Mesodermal cell (in vitro differentiated cells): ENCODE measurements around the gene TRAPPC10.
"Not testable (repeated sequence)": the region's sequence is repeated elsewhere in the genome, so short reads cannot be mapped to it uniquely, and the experiment has no call there.

Source experiments
- H3K27ac ChIP-seq: 2 replicates; pipeline ENCODE4 v1.7.0; 2013; ENCODE audit warnings: mild to moderate bottlenecking, low read depth, low read length, moderate library complexity; ENCODE audit not compliant: severe bottlenecking
- H3K36me3 ChIP-seq: 2 replicates; pipeline ENCODE4 v1.7.1; 2013; ENCODE audit warnings: mild to moderate bottlenecking, low read length, moderate library complexity; ENCODE audit not compliant: control insufficient read depth, insufficient read depth
- H3K4me1 ChIP-seq: one replicate; pipeline ENCODE4 v1.7.1; 2013; ENCODE audit warnings: mild to moderate bottlenecking, low read length; ENCODE audit not compliant: insufficient read depth, control insufficient read depth, poor library complexity, severe bottlenecking
- H3K4me3 ChIP-seq: 2 replicates; pipeline ENCODE4 v1.7.0; 2013; ENCODE audit warnings: low read length, control low read depth, mild to moderate bottlenecking; ENCODE audit not compliant: insufficient read depth, poor library complexity, severe bottlenecking; ENCODE audit errors: extremely low read depth
- H3K9me3 ChIP-seq: 2 replicates; pipeline ENCODE4 v1.7.1; 2013; ENCODE audit warnings: mild to moderate bottlenecking, low read length, moderate library complexity; ENCODE audit not compliant: control insufficient read depth
- WGBS, 2 experiments: methylation state at CpG; one replicate each; pipeline ENCODE4 v1.1.5; 2013; ENCODE audit warnings: missing lambda C conversion rate in 2 of 2; ENCODE audit not compliant: insufficient coverage in 2 of 2; 5-methylcytosine and 5-hydroxymethylcytosine counted together

Gene TRAPPC10

DNA sequence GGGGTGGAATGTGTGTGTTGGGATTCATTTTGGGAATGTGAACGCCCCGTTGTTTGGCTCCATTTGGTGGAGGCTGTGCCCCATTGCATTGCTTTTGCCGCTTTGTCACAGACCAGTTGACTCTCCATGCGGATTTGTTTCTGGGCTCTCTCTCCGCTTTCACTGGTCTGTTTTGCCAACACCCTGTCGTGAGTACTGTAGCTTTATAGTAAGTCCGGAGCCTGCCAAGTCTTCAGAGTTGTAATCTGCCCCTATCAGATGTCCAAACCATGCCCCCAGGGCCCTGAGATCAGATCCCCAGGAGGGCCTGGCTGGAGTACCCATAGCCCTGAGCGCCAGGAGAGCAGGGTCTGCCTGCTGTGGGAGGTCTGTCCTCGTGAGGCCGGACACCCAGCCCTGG lies 138.1 kb downstream of the TRAPPC10 start:
- H3K4me3 ChIP-seq, H3K27ac ChIP-seq, H3K9me3 ChIP-seq, H3K36me3 ChIP-seq, H3K4me1 ChIP-seq: not testable (repeated sequence)
- no CpG with 5 or more reads among the region's 10 CpGs for WGBS, 2 experiments

DNA sequence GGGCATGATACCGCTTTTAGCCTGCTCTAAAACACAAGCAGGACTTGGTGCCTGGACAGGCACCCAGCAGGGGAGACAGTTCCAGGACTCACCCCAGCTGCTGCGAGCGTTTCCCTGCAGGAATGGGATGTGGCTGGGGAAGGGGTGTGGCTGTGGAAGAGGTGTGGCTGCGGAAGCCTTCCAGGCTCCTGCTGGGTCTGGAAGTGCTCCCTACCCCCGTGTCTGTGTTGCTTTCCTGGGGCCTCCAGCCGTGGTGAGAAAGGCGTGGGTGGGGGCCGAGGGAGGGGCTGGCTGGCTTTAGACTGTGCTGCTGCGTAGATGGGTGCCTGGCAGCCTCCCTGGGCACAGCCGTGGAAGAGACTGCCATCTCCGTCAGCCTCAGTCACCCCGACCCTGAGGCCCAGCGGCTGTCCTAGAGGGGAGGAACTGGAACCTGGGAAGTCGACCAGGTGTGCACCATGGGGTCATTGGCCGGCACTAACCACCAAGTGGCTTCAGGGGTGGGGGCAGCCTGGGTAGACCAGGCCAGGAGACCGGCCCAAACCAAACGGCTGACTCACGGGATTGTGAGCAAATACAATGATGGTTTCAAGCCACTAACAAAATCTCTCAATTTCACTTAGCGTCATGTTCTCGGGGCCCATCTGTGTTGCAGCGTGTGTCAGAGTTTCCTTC lies 141.2 kb downstream of the TRAPPC10 start:
- not testable (repeated sequence) for H3K9me3 ChIP-seq, H3K27ac ChIP-seq, H3K4me3 ChIP-seq, H3K4me1 ChIP-seq, H3K36me3 ChIP-seq
- no CpG with 5 or more reads among the region's 21 CpGs for WGBS, 2 experiments

DNA sequence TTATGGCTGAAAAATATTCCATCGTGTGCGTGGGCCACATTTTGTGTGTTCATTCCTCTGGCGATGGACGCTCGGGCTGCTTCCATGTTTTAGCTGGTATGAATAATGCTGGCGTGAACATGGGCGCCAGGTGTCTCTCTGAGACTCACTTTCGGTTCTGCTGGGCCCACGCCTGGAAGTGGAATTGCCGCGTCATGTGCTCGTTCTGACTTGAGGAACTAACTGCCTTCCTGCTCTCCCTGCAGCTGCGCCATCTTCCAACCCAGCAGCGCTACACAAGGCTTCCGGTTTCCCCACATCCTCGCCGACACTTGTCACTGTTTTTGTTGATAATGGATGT lies 141.8 kb downstream of the TRAPPC10 start:
- H3K27ac ChIP-seq, H3K36me3 ChIP-seq, H3K9me3 ChIP-seq, H3K4me1 ChIP-seq, H3K4me3 ChIP-seq: not testable (repeated sequence)
- no CpG with 5 or more reads among the region's 17 CpGs for WGBS, 2 experiments

DNA sequence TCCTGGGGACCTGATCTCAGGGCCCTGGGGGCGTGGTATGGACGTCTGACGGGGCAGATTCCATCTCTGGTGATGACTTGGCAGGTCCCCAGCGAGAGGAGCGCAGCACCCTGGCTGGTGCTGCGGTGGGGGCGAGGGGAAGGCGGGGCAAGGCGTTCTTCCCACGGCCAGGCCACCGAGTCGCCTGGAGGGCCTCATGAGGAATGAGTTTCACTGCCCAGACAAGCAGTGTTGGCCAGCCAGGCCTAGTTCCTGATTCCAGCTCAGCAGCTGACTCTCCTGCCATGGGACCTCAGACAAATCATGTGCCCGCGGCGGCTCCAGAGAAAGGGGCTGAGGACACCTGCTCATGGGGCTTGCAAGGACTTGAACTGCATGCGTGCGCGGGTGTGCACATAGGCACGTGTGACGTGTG lies 142.7 kb downstream of the TRAPPC10 start:
- not testable (repeated sequence) for H3K4me1 ChIP-seq, H3K4me3 ChIP-seq, H3K36me3 ChIP-seq, H3K27ac ChIP-seq, H3K9me3 ChIP-seq
- no CpG with 5 or more reads among the region's 20 CpGs for WGBS, 2 experiments

DNA sequence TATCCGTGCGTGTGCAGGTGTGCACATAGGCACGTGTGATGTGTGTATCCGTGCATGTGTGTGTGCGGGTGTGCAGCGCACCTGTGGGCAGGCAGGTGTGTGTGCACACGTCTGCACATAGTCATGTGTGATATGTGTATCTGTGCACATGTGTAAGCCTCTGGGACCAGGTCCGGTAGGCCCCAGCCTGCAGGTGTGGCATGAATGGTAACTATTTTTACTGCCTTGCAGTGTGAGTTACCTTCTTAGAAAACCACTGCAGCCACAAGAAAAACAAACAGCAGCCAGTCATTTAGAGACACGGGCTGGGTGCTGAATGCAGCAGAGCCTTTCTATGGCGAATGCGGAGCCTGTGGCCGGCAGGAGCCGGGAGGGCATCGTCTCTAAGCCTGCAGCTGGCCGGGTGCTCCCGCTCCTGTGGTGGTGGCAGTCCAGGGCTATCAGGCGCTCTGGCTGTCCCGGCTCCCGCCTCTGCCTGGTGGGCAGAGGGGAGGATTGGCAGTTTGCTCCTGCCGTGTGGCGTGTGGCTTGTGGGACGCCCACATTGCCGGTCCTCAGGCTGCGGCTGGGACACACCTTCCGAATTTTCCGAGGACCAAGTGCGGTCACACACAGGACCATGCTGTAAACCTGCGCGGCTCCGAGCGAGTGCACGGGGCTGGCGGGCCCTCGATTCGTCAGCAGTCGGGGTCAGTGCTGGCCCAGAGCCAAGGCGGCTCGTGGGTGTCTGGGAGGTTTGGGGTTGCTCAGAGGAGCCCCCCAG lies 143.3 kb downstream of the TRAPPC10 start:
- H3K4me3 ChIP-seq, H3K27ac ChIP-seq, H3K4me1 ChIP-seq, H3K9me3 ChIP-seq, H3K36me3 ChIP-seq: not testable (repeated sequence)
- WGBS, 2 experiments = no CpG with 5 or more reads among the region's 38 CpGs

DNA sequence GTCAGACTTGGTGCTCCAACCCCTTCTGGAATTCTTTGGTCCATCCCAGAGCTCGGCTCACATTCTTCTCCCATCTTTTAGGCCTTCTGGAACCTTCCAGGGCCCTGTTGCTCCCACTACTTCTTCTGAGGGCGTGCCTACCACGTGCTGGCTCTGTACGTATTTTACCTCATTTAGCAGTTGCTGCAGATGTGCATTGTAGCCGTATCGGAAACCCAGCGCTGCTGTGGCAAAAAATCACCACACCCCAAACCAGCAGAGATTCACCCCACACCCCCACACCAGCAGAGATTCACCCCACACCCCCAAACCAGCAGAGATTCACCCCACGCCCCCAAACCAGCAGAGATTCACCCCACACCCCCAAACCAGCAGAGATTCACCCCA lies 143.9 kb downstream of the TRAPPC10 start:
- no CpG with 5 or more reads among the region's 8 CpGs for WGBS, 2 experiments
- H3K4me3 ChIP-seq, H3K36me3 ChIP-seq, H3K27ac ChIP-seq, H3K4me1 ChIP-seq, H3K9me3 ChIP-seq: not testable (repeated sequence)
